HFF-Myc (cell line): ENCODE measurements around the gene ZNF500.

Experiments used
- DNase-seq: peaks from one replicate; pipeline ENCODE4 v3.0.0-alpha.2; 2011; ENCODE audit warnings: low read depth; ENCODE audit errors: extremely low read depth
- H3K4me3 ChIP-seq: replicated peaks from 2 replicates; pipeline ENCODE4 v1.5.1; 2011; ENCODE audit warnings: low read depth, mild to moderate bottlenecking, control low read depth, low read length
- TF ChIP-seq, protein P1 (sequence below): IDR thresholded peaks from 2 replicates; pipeline ENCODE4 v1.5.1; 2012; ENCODE audit warnings: mild to moderate bottlenecking, low read depth, low read length, control low read depth; ENCODE audit errors: missing control alignments

Gene ZNF500

DNA sequence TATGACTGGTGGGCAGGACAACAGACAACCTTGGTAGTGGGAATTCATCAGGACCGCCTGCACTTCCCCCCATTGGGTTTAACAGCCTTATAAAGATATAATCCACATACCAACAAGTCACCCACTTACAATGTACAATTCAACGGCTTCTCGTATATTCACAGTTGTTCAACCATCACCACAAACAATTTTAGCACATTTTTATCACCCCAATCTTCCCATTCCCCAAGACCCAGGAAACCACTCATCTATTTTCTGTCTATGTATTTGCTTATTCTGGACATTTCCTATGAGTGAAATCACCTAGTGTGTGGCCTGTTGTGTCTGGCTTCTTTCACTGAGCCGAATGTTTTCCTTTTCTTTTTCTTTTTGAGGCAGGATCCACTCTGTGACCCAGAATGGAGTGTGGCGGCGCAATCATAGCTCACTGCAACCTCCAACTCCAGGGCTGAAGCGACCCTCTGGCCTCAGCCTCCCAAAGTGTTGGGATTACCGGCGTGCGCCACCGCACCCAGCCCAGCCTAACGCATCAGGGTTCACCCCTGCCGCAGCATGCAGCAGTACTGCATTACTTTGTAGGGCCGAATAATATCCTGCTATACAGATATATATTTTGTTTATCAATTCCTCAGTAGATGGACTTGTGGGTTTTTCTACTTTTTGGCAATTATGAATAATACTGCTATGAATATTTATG is 43.7 kb downstream of the ZNF500 start:
- H3K4me3 ChIP-seq = no peak overlapping the region
- TF ChIP-seq, protein P1, sequence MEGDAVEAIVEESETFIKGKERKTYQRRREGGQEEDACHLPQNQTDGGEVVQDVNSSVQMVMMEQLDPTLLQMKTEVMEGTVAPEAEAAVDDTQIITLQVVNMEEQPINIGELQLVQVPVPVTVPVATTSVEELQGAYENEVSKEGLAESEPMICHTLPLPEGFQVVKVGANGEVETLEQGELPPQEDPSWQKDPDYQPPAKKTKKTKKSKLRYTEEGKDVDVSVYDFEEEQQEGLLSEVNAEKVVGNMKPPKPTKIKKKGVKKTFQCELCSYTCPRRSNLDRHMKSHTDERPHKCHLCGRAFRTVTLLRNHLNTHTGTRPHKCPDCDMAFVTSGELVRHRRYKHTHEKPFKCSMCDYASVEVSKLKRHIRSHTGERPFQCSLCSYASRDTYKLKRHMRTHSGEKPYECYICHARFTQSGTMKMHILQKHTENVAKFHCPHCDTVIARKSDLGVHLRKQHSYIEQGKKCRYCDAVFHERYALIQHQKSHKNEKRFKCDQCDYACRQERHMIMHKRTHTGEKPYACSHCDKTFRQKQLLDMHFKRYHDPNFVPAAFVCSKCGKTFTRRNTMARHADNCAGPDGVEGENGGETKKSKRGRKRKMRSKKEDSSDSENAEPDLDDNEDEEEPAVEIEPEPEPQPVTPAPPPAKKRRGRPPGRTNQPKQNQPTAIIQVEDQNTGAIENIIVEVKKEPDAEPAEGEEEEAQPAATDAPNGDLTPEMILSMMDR = no peak
- no peak for DNase-seq

GRCh38 chr16:4718466-4718865 is 48.5 kb downstream of the ZNF500 start:
- TF ChIP-seq, protein P1 = no peak
- no peak for DNase-seq
- no peak overlapping the region for H3K4me3 ChIP-seq

DNA sequence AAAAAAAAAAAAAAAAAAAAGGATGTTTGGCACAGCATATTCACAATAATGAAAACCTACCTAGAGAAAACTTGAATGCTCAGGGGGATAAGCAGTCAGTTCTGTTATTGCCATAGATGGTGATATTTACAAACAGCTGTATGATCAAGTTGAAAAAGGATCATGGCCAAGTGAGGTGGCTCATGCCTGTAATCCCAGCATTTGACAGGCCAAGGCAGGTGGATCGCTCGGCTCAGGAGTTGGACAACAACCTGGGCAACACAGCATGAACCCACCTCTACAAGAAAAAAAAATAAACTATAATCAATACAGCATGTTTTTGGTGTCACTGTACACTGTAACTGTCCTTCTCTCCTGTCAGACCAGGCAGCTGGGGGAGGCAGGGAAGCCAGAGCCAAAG is 52.0 kb downstream of the ZNF500 start:
- DNase-seq = no peak
- no peak overlapping the region for H3K4me3 ChIP-seq
- TF ChIP-seq, protein P1 = no peak

DNA sequence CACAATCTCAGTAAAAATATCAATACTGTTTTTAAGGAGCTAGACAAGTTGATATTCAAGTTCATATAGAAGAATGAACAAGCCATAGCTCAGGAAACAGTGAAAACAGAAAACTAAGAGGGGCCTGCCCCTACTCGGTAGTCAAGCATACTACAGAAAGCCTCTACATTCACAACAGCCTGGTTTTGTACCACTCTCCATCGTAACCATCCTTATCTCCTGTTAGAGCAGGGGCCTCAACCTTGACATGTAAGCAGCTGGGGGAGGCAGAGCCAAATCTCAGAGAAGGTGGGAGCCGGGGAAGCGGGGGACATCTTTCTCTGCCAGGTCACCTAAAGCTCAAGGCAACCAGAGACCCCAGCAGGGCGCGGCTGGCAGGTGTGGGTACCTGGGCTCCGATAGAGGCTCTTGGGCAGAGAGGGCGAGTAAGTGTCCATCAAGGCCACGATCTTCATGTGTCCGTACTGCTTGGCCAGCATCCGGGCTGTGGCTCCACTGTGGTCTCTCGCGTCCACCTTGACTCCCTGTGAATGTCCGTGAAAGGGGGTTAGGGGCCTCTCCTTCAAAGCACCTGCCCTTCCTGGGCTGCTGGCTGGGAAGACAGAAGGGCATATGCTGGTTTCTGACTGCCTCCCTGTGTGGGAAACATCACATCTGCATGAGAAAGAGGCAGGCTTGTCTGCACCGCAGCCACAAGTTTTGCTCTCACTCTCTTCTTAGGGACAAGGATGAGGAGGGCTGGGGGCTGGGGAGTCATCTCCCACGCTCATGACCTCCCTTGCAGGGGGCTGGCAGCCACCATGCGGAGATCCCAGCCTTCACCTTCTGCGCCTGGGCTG is 53.1 kb downstream of the ZNF500 start:
- TF ChIP-seq, protein P1 = no peak
- H3K4me3 ChIP-seq = no peak overlapping the region
- no peak for DNase-seq

- TF ChIP-seq, protein P1 = no peak
- no peak overlapping the region for H3K4me3 ChIP-seq
- DNase-seq = no peak
Observed at GRCh38 chr16:4709481-4709880, 57.5 kb downstream of the ZNF500 start.

GRCh38 chr16:4706871-4707270 is 60.1 kb downstream of the ZNF500 start:
- TF ChIP-seq, protein P1 = no peak
- DNase-seq = no peak
- H3K4me3 ChIP-seq = no peak overlapping the region

GRCh38 chr16:4704913-4705312 is 62.0 kb downstream of the ZNF500 start:
- TF ChIP-seq, protein P1 = no peak

More at GRCh38 chr16:4704913-4705312, 62.0 kb downstream of the ZNF500 start:
- no peak for DNase-seq
- no peak overlapping the region for H3K4me3 ChIP-seq
